ENCODE measurements around the gene PGLYRP2.

Gene PGLYRP2

DNA sequence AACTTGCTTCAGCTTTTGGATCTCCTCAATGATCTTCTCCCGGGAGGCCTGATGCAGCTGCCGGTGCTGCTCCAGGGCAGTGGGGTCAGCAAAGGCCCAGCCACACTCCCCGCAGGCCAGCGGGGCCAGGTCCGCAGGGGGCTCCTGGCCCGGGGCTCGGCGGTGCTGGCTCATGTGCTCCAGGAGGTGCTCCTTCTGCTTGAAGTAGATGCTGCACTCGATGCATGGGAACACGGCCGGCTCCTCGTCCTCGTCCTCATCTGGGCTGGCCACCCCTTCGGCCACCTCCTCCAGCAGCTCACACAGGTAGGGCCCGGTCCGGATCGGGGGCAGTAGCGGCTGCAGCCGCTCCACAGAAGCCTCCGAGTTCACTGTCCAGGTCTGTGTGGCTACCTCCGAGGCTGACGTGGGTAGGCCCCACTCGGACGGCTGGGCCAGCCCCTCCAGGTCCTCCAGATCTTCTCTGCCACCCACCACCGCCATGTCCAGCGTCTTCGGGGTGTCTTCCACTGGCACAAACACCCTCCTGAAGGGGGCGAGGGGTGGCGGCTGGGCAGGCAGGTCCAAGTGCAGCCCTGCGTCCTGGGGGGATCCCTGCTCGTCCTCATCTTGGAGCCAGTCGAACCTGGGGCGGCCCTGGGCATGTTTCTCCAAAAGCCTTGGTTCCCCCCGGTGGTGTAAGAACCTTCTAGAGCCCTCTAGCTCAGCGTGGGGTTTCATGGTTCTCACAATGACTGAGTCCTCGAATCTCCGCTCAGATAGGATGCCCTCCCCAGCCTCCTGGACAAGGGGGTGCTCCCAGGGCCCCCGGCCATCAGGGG lies 39.3 kb downstream of the PGLYRP2 start:
- H3K4me3 Mint-ChIP-seq, result no peak overlapping the region
- no peak for ATAC-seq
- H3K27ac Mint-ChIP-seq, result no peak overlapping the region
- H3K36me3 Mint-ChIP-seq, result no peaks in the 10 kb centered on the region
- H3K9me3 Mint-ChIP-seq, result no peaks in the 10 kb centered on the region
- H3K4me1 Mint-ChIP-seq, result no peaks in the 10 kb centered on the region
- no peaks in the 10 kb centered on the region for H3K27me3 Mint-ChIP-seq

DNA sequence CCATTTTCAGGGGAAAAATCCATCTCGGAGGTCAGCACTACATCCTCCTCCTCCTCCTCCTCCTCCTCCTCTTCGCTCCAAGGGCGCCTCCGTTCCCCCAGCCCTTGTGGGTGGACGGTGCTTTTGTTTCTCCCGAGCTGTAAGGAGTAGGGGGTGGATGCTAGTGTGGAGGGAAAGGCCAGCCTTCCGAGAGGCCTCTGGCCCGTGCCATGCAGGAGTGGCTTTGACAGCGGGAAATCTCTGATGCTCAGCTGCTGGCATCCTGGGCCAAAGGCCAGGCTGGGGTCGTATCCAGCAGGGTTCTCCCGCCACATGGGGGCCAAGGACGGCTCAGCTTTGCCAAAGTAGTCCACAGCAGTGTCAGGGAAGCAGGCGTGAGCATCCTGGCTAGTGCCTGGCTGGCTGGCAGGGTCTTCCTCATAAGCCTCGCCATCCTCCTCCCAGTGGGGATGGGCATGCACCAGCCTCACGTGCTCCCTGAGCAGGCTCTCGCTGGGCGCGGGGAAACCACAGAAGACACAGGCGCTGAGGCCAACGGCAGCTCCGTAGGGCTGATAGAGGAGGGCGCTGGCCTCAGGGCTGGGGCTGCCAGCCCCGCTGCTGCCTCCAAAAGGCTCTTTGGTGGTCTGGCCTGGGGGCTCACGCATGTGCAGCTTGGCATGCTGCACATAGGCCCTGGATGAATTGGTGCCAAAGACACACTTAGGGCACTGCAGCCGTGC lies 40.1 kb downstream of the PGLYRP2 start:
- Mint-ChIP-seq H3K36me3 (no peaks in the 10 kb centered on the region), H3K4me1 (no peaks in the 10 kb centered on the region), H3K4me3 (no peak overlapping the region), H3K27me3 (no peaks in the 10 kb centered on the region), H3K27ac (no peak overlapping the region), H3K9me3 (no peaks in the 10 kb centered on the region)
- no peak for ATAC-seq

DNA sequence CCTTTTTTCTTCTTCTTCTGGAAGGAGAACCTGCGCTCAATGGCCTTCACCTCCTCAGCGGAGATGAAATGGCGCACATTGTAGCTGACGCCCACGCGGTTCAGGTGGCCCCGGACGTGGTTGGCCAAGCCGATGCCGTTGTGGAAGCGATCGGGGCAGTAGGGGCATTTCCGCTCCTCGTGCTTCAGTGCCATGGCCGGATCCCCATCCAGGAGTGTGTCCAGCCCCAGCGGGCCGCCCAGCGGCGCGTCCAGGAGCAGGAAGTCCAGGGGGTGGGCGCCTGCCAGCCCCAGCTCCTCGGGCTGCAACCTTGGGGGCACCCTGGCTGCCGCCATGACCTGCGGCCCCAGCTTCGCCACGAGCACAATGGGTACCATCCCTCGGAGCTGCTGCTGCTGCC lies 40.7 kb downstream of the PGLYRP2 start:
- H3K27ac Mint-ChIP-seq, result no peak overlapping the region
- H3K27me3 Mint-ChIP-seq, result no peaks in the 10 kb centered on the region
- H3K9me3 Mint-ChIP-seq, result no peaks in the 10 kb centered on the region

DNA sequence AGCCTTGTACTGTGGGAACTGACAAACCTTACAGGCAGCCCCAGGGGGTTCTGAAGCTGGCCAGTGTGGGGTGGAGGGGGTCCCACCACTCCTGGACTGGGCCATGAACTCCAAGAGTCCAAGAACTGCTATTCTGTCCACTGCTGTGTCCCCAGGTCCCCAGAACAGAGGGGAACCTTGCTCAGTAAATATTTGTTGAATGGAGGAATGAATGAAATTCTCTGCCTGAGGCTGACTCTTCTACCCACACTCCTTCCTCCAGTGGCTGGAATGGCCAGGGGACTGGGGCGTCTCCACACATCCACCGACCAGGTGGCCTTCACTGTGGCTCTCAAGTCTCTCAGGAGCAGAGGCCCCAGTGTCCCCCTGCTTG lies 41.2 kb downstream of the PGLYRP2 start:
- no peak for ATAC-seq

More for the DNA sequence above, 40.7 kb downstream of the PGLYRP2 start:
- peaks cover 2% of the 10 kb centered on the region for H3K4me1 Mint-ChIP-seq
- no peaks in the 10 kb centered on the region for H3K36me3 Mint-ChIP-seq
- H3K4me3 Mint-ChIP-seq, result no peak overlapping the region
- no peak for ATAC-seq

DNA sequence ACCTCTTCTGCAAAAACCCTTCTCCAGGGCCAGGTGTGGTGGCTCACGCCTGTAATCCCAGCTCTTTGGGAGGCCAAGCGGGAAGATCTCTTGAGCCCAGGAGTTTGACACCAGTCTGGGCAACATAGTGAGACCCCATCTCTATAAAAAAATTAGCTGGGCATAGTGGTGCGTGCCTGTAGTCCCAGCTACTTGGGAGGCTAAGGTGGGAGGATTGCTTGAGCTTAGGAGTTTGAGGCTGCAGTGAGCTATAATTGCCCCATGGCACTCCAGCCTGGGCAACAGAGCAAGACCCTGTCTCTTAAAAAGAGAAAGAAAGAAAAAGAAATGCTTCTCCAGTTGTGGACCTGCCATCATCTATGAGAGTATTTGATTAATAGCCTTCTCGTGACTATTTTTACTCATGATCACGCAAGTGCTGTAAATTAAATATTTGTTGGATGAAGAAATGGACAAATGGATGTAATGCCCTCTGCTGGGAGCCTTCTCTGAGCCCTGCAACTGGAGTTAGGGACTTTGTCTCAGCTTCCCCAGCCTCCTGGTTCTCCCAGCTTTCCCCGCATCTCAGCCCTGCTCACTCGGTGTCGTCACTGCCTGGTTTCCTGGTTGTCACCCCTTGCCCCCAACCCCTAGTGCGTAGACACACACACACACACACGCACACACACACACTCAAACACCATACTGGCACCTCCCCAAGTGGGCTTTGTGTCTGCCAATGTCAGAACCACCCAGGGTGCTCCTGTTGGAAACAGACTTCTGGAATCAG lies 41.8 kb downstream of the PGLYRP2 start:
- no peaks in the 10 kb centered on the region for H3K36me3 Mint-ChIP-seq
- peaks cover 11% of the 10 kb centered on the region for H3K4me1 Mint-ChIP-seq
- H3K27ac Mint-ChIP-seq, result no peak overlapping the region
- H3K27me3 Mint-ChIP-seq, result no peaks in the 10 kb centered on the region
- no peak overlapping the region for H3K4me3 Mint-ChIP-seq
- no peaks in the 10 kb centered on the region for H3K9me3 Mint-ChIP-seq
- no peak for ATAC-seq

More for the DNA sequence above, 41.2 kb downstream of the PGLYRP2 start:
- no peaks in the 10 kb centered on the region for H3K36me3 Mint-ChIP-seq
- no peak overlapping the region for H3K27ac Mint-ChIP-seq
- peaks cover 7% of the 10 kb centered on the region for H3K4me1 Mint-ChIP-seq
- H3K9me3 Mint-ChIP-seq, result no peaks in the 10 kb centered on the region
- no peak overlapping the region for H3K4me3 Mint-ChIP-seq
- H3K27me3 Mint-ChIP-seq, result no peaks in the 10 kb centered on the region

DNA sequence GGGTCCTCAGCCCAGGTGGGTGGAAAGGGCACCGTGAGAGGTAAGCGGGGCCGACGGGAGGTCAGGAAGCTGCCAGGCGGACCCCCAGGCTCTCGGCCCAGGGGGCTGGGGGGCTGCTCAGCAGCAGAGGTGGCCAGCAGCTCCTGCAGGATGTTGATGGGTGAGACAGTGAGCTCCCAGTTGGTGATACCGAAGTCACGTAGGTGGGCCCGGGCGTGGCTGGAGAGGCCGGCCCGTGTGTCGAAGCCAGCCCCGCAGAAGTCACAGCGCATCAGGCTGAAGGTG lies 42.5 kb downstream of the PGLYRP2 start:
- no peaks in the 10 kb centered on the region for H3K36me3 Mint-ChIP-seq
- H3K4me3 Mint-ChIP-seq, result no peak overlapping the region
- no peak for ATAC-seq
- no peak overlapping the region for H3K27ac Mint-ChIP-seq
- H3K4me1 Mint-ChIP-seq, result peaks cover 13% of the 10 kb centered on the region
- H3K27me3 Mint-ChIP-seq, result no peaks in the 10 kb centered on the region
- no peaks in the 10 kb centered on the region for H3K9me3 Mint-ChIP-seq

DNA sequence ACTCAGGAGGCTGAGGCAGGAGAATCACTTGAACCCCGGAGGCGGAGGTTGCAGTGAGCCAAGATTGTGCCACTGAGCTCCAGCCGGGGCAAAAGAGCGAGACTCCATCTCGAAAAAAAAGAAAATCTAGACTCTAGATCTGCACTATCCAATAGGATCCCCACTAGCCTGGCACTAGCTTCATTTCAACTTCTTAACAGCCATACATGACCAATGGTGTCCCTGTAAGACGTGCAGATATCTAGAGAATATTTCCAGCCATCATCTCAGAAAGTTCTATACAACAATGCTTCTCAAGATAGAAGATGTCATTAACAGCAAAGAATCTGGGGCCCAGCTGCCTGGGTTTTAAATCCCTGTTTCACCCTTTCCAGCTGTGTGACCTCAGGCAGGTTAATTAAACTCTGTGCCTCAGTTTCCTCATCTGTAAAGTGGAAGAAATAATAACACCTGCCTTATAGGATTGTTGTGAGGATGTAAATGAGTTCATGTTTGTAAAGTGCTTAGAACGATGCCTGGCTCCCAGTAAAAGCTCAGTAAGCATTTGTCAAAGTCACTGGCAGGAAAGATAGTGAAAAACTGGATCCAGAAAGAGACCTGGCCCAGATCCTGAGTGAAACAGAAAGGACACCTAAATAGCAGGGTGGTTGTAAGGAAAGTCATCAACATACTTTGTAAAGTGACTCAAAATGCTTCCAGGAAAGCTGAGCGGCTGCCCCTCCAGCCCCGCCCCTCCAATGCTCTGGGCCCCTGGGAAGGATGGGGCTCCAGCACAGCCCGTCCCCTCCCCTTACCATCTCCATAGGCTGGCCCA lies 43.1 kb downstream of the PGLYRP2 start:
- Mint-ChIP-seq H3K9me3 (no peaks in the 10 kb centered on the region), H3K27me3 (no peaks in the 10 kb centered on the region), H3K4me3 (no peak overlapping the region), H3K27ac (no peak overlapping the region), H3K36me3 (no peaks in the 10 kb centered on the region), H3K4me1 (peaks cover 19% of the 10 kb centered on the region)
- no peak for ATAC-seq

DNA sequence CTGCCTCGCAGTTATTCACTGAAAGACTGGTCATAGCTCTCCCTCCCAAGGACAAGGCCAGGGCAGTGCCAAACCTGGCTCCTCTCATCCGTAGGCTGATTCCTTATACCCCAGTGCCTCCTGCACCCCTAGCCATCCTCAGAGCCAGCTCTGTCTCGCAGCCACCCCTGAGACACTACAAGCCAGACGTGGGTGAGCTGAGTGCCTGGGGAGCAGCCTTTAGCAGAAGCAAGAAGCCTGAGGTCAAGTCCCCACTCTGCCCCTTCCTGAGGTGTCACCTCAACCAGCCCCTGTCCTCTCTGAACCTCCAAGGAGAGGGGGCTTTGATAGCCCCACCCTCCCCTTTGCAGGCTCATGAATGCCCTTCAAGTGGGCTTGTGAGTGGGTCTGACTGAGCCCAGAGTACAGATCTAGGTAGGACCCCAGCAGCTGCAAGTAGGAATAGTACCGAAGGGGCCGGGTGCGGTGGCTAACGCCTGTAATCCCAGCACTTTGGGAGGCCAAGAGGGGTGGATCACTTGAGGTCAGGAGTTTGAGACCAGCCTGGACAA lies 45.7 kb downstream of the PGLYRP2 start:
- Mint-ChIP-seq H3K4me3 (peak overlapping the region; percentile 93), H3K36me3 (peaks cover under 1% of the 10 kb centered on the region), H3K27ac (peak overlapping the region; percentile 97), H3K4me1 (peaks cover 31% of the 10 kb centered on the region), H3K9me3 (no peaks in the 10 kb centered on the region), H3K27me3 (no peaks in the 10 kb centered on the region)
- no peak for ATAC-seq

DNA sequence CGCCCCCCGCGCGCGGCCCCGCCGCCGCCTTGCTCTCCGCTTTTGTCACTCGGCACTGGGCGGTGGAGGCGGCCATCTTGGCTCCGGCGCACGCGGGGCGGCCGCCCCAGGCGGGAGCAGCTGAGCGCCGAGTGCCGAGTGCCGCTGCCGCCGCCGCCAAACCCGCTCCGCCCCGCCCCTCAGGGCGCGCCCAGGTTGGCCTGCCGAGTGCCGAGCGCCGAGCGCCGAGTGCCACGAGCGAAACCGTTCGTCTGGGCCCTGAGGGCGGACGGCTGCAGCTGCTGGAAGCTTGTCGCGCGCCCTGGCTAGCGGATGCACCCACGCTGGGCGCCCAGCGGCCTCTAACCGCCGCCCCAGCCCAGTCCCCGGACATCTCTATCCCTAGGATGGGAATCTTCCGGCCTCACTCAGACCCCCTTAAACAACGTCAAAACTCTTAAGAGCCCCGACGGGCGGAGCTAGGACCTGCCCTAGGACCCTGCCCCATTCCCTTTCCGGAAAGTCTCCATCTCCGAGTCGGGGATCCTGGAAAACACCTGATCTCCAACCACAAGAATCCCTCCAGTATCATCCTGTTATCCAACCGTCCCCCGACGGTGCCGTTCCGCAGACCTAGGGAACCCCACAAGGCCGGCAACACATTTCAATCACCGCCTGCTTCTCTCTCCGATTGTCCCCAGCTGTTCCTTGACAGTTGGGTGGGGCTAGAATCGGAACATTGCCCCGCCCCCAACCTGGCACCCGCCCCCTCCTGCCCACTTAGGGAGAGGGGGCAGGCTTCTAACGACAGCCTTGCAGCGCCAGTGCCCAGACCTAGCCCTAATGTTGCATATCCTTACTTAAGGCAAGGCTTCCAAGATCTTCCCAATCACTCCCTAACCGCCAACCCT lies 46.4 kb downstream of the PGLYRP2 start:
- H3K27ac Mint-ChIP-seq, result peak overlapping the region; percentile 97
- no peaks in the 10 kb centered on the region for H3K27me3 Mint-ChIP-seq
- peak; percentile 85 for ATAC-seq
- peaks cover 31% of the 10 kb centered on the region for H3K4me1 Mint-ChIP-seq
- H3K4me3 Mint-ChIP-seq, result peak overlapping the region; percentile 93
- H3K9me3 Mint-ChIP-seq, result no peaks in the 10 kb centered on the region
- H3K36me3 Mint-ChIP-seq, result peaks cover 8% of the 10 kb centered on the region

DNA sequence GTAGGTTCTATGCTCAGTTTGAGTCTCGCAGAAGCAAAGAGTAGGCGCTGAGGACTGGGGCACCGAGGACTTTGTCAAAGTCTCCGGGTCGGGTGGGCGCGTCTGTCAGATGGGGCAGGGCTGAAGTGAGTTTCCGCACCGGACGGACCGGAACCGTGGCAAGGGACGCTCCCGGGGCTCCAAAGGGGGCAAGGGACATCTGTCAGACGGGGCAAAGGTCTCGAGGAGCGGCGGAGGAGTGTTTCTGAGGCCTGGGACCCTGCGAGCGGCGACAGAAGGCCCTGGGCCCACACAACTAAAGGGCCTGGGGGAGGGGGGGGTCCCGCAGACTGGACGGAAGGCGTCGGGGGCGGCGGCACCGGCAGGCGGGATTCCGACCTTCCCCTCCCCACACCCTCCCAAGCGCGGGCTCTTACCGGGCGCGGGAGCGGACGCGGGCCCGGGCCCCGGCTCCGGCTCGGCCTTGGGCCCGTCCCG lies 47.2 kb downstream of the PGLYRP2 start:
- peak overlapping the region; percentile 91 for H3K4me3 Mint-ChIP-seq
- ATAC-seq, result no peak
- H3K27me3 Mint-ChIP-seq, result no peaks in the 10 kb centered on the region
- H3K36me3 Mint-ChIP-seq, result peaks cover 16% of the 10 kb centered on the region
- H3K4me1 Mint-ChIP-seq, result peaks cover 36% of the 10 kb centered on the region
- no peaks in the 10 kb centered on the region for H3K9me3 Mint-ChIP-seq
- H3K27ac Mint-ChIP-seq, result peak overlapping the region; percentile 97

DNA sequence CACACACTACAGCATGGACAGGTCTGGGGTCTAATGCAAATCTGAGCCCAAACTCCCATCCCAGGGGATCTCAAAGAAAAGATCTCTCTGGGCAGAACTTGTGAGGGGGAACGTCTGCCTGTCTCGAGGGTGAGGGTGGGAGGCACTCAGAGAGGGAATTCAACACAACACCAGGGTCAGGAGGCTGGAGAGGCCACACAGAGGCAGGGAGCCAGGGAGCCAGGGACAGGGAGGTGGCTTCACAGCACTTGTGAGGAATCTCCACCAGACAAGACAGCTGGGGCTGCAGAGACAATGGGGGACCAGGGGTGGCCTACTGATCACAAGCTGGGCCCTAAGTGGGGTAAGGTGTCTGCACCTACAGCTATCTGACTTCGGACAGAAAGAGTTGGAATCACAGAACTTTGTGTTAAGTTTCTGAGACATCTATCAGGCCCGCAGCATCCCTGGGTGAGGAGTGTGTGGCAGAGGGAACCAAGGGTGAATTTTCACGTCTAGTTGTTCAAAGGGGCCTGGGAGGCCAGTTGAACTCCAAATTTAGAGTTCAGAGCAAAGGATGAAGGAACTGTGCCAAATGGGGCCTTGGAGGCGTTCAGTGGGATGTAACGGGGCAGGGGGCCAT lies 47.8 kb downstream of the PGLYRP2 start:
- ATAC-seq, result no peak
- Mint-ChIP-seq H3K27ac (peak overlapping the region; percentile 97), H3K4me3 (peak overlapping the region; percentile 91), H3K27me3 (no peaks in the 10 kb centered on the region), H3K4me1 (peaks cover 37% of the 10 kb centered on the region), H3K9me3 (no peaks in the 10 kb centered on the region), H3K36me3 (peaks cover 21% of the 10 kb centered on the region)

DNA sequence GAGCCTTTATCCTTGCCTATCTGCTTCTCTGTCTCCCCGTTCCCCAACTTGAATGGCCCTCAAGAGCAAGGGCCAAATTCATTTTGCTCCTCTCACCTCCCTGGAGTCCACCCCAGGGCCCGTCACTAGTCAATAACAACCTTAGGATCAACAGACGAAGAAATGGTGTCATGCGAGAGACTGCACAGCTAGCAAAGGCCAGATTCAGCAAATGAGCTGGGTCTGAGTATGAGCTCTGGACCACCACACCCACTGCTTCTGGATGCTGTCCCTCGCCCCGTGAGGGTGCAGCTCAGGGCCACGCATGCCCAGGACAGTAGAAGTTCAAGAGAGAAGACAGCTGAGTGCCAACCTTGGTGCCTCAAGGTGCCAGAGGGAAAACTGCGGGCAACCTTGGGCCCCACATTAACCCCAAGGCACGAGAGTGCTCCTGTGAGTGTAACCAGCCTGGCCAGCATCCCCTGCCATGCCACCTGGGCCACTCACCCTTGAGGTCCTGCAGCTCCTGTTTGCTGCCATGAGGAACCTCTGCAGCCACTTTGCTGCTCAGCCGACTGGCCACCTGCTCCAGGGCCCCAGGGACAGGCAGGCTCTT lies 48.7 kb downstream of the PGLYRP2 start:
- peaks cover 30% of the 10 kb centered on the region for H3K36me3 Mint-ChIP-seq
- H3K4me1 Mint-ChIP-seq, result peaks cover 37% of the 10 kb centered on the region
- no peaks in the 10 kb centered on the region for H3K9me3 Mint-ChIP-seq
- no peak for ATAC-seq
- H3K4me3 Mint-ChIP-seq, result peak overlapping the region; percentile 91
- peak overlapping the region; percentile 97 for H3K27ac Mint-ChIP-seq
- no peaks in the 10 kb centered on the region for H3K27me3 Mint-ChIP-seq

DNA sequence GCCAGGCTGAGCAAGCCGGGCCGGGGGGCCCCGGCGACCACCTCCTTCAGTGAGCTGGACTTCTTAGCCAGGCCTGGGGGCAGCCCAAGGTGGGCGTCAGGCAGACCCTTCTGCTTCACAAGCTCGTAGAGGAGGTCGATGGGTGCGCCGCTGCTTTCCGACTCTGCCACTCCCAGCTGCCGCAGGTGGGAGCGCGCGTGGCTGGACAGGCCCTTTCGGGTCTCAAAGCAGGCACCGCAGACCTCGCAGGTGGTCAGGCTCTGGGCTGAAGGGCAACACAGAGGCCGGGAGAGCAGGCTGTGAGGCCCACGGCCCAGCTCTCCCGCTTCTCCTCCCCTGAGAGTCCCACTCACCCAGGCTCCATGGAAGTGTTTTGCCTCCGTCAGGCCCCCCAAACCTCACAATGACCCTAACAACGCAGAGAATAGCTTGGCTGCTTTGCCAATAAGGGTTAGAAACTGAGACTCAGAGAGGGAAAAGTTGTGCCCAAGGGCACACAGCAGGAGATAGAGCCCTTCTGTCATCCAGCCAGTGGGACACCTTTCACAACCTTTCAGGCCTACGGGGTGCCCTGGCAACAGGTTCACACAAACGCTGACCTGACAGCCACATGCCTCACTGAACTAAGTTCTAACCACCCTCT lies 49.4 kb downstream of the PGLYRP2 start:
- no peak for ATAC-seq
- Mint-ChIP-seq H3K27ac (peak overlapping the region; percentile 97), H3K27me3 (no peaks in the 10 kb centered on the region), H3K36me3 (peaks cover 34% of the 10 kb centered on the region), H3K9me3 (no peaks in the 10 kb centered on the region), H3K4me3 (no peak overlapping the region), H3K4me1 (peaks cover 37% of the 10 kb centered on the region)
